HL-60/S4 treated with retinoic acid at 250 ng/mL for 4 days and 3 days (cell line): ENCODE results near the gene UGT3A2.

ENCODE experiments used
- in situ Hi-C: fragments of 300-500 bp; cut with MboI; formaldehyde crosslinking; loops from 2 replicates; pipeline ENCODE4 v1.7.0; 2022; ENCODE audit warnings: low sequenced_read_pairs

Gene UGT3A2

DNA sequence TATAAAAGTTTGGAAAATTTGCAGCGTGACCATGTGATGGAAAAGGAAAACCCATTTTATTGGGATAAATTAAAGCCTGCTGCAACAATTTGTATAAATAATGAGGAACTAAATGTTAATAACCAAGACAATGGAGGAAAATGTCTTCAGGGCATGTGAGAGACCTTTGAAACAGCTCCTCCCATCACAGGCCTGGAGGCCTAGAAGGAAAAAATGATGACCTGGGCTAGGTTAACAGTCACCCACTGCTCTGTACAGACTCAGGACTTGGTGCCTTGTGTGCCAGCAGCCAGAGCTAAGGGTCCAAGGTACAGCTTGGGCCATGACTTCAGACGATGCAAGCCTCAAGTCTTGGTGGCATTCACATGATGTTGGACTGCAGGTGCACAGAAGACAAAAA is 53.5 kb downstream of the UGT3A2 start:
- in situ Hi-C loops = no loop called here

DNA sequence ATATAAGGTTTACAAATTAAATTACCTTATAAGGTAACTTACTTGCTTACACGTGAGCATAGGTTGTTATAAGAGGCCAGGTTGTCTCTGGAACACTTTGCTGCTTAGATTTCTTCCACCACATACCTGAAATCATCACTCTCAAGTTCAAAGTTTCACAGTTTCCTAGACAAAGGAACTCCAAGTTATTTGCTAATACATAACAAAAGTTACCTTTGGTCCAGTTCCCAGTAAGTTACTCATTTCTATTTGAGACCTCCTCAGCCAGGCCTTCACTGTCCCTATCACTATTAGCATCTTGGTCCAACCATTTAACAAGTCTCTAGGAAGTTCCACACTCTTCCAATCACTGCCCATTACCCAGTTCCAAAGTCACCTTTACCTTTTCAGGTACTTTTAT is 57.0 kb downstream of the UGT3A2 start:
- in situ Hi-C loops = no loop called here

GRCh38 chr5:36007366-36007765 is 59.3 kb downstream of the UGT3A2 start:
- in situ Hi-C loops = no loop called here

DNA sequence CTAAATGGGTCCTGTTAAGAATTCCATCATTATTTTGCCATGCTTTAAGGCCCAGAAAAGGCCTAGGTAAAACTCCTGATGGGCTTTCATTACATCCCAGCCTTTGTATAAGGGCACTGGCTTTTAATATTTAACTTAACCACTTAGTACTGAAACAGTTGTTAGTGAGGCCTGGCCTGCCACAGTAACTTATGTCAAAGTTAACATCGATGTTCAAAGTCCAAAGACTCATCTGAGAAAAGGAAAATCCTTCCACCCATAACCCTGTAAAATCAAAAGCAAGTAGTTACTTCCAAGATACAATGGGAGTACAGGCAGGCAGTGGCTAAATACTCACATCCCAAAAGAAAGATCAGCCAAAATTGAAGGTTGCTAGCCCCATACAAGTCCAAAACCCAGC is 60.5 kb downstream of the UGT3A2 start:
- in situ Hi-C loops = no loop called here

DNA sequence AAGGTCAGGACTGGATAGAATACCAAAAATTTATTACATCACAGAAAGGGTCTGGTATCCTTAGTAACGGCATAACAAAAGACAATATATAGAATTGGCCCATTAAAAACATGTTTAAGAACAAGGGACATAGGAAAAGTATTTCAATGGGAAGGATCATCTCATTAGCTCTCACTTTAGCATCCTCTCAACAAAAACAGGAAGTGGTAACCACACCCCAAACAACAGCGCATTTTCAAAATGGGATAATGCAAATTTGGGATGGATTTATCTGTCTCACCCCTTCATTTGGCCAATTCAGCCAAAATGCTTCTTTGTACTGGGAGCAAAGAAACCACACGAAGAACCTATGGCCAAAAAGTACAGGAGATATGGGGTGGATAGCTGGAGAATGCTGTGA is 65.7 kb downstream of the UGT3A2 start:
- in situ Hi-C loops = no loop called here

GRCh38 chr5:35999547-35999946 is 67.1 kb downstream of the UGT3A2 start:
- in situ Hi-C loops = no loop called here

DNA sequence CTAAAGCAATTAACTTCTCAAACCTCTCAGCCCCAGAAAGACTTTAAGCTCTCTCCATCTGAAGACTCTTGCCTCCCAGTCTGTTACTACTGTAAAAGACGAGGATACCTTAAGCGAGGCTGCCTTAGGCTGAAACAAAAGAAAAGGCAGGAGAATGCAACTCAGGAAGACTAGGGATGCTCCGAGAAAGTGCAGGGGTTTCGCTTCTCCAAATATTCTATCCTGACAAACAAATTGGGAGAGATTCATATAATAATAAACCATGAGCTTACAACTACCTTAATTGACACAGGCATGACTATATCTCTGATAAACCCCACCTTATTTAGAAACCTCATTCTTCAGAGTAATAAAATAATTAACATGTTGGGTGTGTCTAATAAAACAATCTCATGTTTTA is 70.6 kb downstream of the UGT3A2 start:
- in situ Hi-C loops = no loop called here

GRCh38 chr5:35990941-35991611 is 75.6 kb downstream of the UGT3A2 start, which contains the start of gene UGT3A1:
UGT3A1 (minus strand) TSS chr5:35991390; CDS start chr5:35991240, 150 bp downstream.
- in situ Hi-C loops = no loop called here

GRCh38 chr5:35990520-35990919 is 76.2 kb downstream of the UGT3A2 start:
- in situ Hi-C loops = no loop called here

GRCh38 chr5:35988529-35988928 is 78.2 kb downstream of the UGT3A2 start:
- in situ Hi-C loops = no loop called here

GRCh38 chr5:35987776-35988175 is 78.9 kb downstream of the UGT3A2 start:
- in situ Hi-C loops = no loop called here
